MG63 (cell line): Measurements from ENCODE around the gene CCNC. TPM values are rescaled to one million over a fixed set of nuclear protein-coding genes. Genes with fewer than 3 reads are reported as not detected.

Experiments used
- DNase-seq: peaks from one replicate; pipeline ENCODE4 v3.0.0-alpha.2; 2020
- H3K27me3 ChIP-seq: fragments of 250-450 bp; sonication (Bioruptor Pico); 2 replicates; pipeline ENCODE4 v1.5.1; 2020; ENCODE audit warnings: mild to moderate bottlenecking, moderate library complexity
- H3K36me3 ChIP-seq: fragments of 250-450 bp; sonication (Bioruptor Pico); 2 replicates; pipeline ENCODE4 v1.5.1; 2020; ENCODE audit warnings: mild to moderate bottlenecking, moderate library complexity
- H3K4me3 ChIP-seq: fragments of 250-450 bp; sonication (Bioruptor Pico); 2 replicates; pipeline ENCODE4 v1.5.1; 2020; ENCODE audit warnings: mild to moderate bottlenecking, moderate library complexity
- H3K9me3 ChIP-seq: fragments of 250-450 bp; sonication (Bioruptor Pico); 2 replicates; pipeline ENCODE4 v1.5.1; 2020; ENCODE audit warnings: mild to moderate bottlenecking, moderate library complexity
- total RNA-seq: library from RNA; depleted of rRNA; stranded (reverse); fragments of >200 nt; shearing (Covaris generic); gene quantifications from 2 replicates; pipeline ENCODE4 v1.2.3, GENCODE V29; 2014; ENCODE audit warnings: low replicate concordance; rRNA removed

The CCNC gene, protein sequence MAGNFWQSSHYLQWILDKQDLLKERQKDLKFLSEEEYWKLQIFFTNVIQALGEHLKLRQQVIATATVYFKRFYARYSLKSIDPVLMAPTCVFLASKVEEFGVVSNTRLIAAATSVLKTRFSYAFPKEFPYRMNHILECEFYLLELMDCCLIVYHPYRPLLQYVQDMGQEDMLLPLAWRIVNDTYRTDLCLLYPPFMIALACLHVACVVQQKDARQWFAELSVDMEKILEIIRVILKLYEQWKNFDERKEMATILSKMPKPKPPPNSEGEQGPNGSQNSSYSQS
- total RNA-seq = 129 and 226 TPM in 2 replicates

DNA sequence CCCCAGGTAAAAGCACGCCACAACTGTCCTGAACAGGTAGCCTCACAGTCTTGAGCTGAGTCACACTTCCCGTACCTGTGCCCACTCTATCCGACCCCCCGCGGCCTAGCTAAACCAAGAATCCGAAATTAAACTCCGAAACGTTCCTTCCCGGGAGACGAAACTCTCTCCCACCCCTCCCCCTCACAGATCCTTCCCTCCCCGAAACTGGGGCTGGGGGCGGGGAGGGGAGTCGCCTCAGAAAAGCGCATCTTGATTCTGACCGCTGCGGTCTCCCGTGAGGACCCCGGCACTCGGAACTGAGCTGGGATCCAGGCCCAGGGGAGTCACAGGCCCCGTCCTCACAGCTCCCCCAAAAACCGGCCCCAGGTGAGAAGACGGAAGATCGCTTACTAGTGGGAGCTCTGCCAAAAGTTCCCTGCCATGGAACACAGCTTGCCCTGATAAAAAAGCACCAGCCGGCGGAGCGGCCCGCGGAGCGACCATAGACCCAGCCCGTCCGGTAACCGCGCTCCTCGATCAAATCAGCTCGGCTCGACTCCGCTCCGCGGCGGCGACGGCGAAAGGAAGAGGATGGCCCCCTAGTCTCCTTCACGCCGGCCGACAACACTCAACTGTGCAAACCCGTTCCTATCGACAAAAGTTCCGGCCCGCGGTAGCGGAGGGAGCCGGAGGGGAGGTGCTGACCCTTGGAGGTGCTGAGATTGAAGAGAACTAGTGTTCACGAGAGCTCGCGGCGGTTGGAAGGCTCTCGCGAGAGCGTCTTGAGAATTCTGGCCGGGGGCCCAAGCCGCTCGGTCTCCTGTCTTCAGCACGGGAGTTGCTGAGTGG is at the start of gene CCNC:
Gene CCNC (minus strand): TSS at position 558 of the 831 bp plus-strand sequence. CDS start 133 bp downstream, at position 425.
- H3K36me3 ChIP-seq = no peaks in the 10 kb centered on the region; the same call in 1 of the 2 replicates
- H3K27me3 ChIP-seq = no peaks in the 10 kb centered on the region
- DNase-seq = peak; percentile 94
- H3K9me3 ChIP-seq = no peaks in the 10 kb centered on the region
- peak within 1 kb of the TSS; percentile 96 for H3K4me3 ChIP-seq

DNA sequence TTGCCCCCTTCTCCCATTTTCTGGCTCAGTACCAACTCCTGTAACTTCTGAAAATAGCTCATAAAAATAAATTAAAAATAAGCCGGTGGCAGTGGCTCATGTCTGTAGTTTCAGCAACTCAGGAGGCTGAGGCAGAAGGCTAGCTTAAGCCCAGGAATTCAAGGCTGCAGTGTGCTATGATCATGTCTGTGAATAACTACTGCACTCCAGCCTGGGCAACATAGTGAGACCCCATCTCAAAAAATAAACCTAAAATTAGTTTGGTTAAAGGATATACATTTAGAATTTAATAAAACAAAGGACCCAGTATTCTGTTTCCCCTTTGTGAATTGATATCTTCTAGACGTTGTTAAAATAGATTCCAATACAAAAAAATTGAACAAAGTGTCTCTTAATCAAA is 48.7 kb upstream of the CCNC start:
- Histone ChIP-seq H3K27me3 (peaks cover 88% of the 10 kb centered on the region), H3K36me3 (no peaks in the 10 kb centered on the region), H3K9me3 (no peaks in the 10 kb centered on the region), H3K4me3 (no peak overlapping the region)
- no peak for DNase-seq

- Histone ChIP-seq H3K27me3 (peaks cover 80% of the 10 kb centered on the region), H3K36me3 (no peaks in the 10 kb centered on the region), H3K9me3 (no peaks in the 10 kb centered on the region), H3K4me3 (peak overlapping the region; percentile 34)
- DNase-seq = peak; percentile 18
Measured at GRCh38 chr6:99614430-99615186, 46.1 kb upstream of the CCNC start.

- Histone ChIP-seq H3K27me3 (peaks cover 72% of the 10 kb centered on the region), H3K36me3 (no peaks in the 10 kb centered on the region), H3K4me3 (peak overlapping the region; percentile 34), H3K9me3 (no peaks in the 10 kb centered on the region)
- peak; percentile 11 for DNase-seq
Measured at GRCh38 chr6:99613705-99614429, 45.4 kb upstream of the CCNC start.

GRCh38 chr6:99613409-99613704 is 44.9 kb upstream of the CCNC start:
- peaks cover 71% of the 10 kb centered on the region for H3K27me3 ChIP-seq

DNA sequence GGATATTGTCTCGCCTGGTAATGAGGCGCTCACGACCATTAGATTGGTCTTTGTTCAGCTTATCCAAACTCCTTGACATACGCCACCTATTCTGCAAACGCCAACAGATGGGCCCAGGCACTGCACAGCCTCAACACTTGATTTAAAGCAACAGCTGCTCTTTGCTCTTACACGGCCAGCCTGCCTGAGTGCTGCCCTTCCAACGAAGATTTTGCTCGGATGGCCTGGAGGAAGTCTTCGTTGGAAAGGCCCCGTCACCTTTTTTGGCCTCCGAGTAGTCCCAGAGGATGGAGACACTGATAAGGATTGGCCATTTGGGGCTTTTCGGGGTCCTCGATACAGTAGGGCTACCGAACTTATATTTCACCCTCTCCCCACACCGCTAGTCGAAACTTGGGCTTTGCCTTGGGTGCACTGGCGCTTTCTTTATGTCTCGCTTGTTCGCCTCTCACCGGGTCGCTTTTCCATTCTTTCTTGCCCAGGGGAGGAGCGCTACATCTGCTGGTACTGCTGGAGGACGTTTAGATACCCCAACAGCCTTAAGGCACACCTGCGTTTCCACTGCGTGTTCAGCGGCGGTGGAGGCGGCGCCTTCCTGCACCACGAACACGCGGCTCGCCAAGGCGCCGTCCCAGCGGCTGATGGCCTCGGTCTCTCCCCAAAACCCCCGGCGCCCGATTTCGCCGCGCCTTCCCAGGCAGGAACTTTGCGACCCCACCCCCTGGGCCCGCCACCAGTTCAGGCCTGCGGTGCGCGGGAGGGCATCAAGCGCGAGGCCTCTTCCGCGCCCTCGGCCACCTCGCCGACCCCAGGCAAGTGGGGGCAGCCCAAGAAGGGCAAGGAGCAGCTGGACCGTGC is 44.3 kb upstream of the CCNC start:
- H3K4me3 ChIP-seq = peak overlapping the region; percentile 34
- DNase-seq = no peak
- peaks cover 71% of the 10 kb centered on the region for H3K27me3 ChIP-seq
- H3K9me3 ChIP-seq = no peaks in the 10 kb centered on the region
- no peaks in the 10 kb centered on the region for H3K36me3 ChIP-seq

More at GRCh38 chr6:99613409-99613704, 44.9 kb upstream of the CCNC start:
- H3K9me3 ChIP-seq = no peaks in the 10 kb centered on the region
- peak overlapping the region; percentile 34 for H3K4me3 ChIP-seq
- H3K36me3 ChIP-seq = no peaks in the 10 kb centered on the region
- peak; percentile 58 for DNase-seq

DNA sequence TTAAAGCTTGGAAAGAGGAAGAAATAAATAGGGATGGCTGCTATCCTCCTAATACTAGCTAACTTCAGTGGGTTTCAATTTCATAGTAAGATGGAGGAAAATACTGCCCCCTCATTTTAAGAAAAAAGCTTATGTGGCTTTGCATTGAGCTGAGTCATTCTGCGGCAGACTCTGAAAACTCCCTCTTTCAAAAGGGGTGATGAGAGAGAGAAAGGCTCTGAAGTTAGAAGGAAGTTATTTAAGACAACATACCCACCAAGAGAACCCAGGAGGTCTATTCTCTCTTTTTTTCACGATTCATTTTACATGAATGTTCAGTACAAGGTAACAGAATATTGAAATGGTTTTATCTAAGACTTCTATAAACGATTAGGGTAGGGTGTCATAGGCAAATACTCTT is 42.7 kb upstream of the CCNC start:
- H3K9me3 ChIP-seq = no peaks in the 10 kb centered on the region
- H3K4me3 ChIP-seq = no peak overlapping the region
- H3K36me3 ChIP-seq = no peaks in the 10 kb centered on the region
- no peak for DNase-seq
- H3K27me3 ChIP-seq = peaks cover 70% of the 10 kb centered on the region

DNA sequence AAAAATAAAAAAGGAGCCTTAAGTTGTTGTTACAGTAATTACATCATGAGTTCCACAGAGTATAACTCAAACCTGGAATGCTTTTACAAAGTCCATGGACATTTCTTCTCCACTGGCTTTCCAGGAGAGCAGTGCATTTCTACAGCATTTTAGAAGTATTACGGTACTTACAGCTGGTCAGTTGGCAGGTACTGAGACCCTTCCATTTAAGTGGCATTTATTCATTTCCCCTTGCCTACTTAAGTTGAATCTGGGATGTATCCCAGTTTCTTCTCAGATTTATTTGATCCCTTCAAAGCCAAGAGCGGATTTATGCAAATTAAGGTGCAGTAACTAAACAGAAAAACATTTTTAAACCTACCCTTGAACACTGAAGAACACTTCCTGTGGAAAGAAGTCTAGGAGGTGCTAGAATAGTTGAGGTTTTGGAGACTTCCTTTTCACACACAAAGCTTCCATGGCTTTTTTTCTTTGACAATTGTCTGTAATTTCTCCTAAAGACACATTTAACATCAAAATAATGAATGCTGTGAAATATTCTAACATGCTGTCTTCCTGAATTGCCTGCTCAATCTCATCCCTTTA is 41.5 kb upstream of the CCNC start:
- Histone ChIP-seq H3K27me3 (peaks cover 61% of the 10 kb centered on the region), H3K36me3 (no peaks in the 10 kb centered on the region), H3K9me3 (no peaks in the 10 kb centered on the region), H3K4me3 (no peak overlapping the region)
- no peak for DNase-seq

- no peaks in the 10 kb centered on the region for H3K9me3 ChIP-seq
- H3K36me3 ChIP-seq = no peaks in the 10 kb centered on the region
- peaks cover 56% of the 10 kb centered on the region for H3K27me3 ChIP-seq
- H3K4me3 ChIP-seq = no peak overlapping the region
- DNase-seq = no peak
Measured at GRCh38 chr6:99608886-99609482, 40.5 kb upstream of the CCNC start.

DNA sequence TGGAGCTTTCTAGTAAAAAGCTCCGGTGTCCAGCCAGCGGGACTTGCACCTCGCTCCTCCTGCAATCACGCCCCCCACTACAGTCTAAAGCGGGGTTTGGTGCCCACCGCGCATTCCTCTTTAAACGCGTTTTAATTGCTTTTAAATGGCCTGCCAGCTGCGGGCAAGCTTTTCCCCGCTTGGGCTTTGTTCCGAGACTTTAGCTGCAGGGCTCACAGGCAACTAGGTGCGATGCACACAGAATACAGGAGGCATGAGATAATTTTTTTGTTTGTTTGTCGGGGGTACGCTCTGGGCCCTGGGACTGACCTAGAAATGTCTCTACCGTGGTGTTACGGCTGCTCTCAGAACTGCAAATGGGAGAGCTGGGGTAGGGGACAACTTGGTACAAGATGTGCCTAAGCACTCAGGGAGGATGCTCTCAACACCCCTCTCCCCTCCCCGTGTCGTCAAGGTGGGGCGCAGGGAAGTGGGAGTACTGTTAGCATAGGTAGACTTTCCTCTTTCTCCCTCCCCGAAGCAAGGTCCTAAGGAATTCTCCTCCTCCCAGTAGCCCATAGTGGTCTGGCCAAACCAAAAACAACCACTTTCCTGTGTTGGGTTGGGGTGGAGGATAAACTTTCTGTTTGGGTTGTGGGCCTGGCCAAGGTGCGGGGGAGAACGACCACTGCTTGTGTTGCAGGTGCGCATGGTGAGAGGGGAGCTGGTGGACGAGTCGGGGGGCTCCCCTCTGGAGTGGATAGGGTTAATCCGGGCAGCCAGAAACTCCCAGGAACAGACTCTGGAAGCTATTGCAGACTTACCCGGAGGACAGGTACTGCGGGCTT is 39.8 kb upstream of the CCNC start:
- Histone ChIP-seq H3K4me3 (no peak overlapping the region), H3K27me3 (peaks cover 59% of the 10 kb centered on the region), H3K9me3 (no peaks in the 10 kb centered on the region), H3K36me3 (no peaks in the 10 kb centered on the region)
- no peak for DNase-seq

GRCh38 chr6:99607416-99608036 is 39.1 kb upstream of the CCNC start:
- DNase-seq = no peak
- Histone ChIP-seq H3K36me3 (no peaks in the 10 kb centered on the region), H3K4me3 (no peak overlapping the region), H3K27me3 (peaks cover 62% of the 10 kb centered on the region), H3K9me3 (no peaks in the 10 kb centered on the region)

GRCh38 chr6:99606656-99607415 is 38.4 kb upstream of the CCNC start, which contains the start of gene PRDM13:
Gene PRDM13, plus strand, starts transcription at chr6:99606833. Its CDS starts 202 bp downstream, at chr6:99607035.
- peak; percentile 12 for DNase-seq
- peaks cover 60% of the 10 kb centered on the region for H3K27me3 ChIP-seq
- no peaks in the 10 kb centered on the region for H3K36me3 ChIP-seq
- H3K9me3 ChIP-seq = no peaks in the 10 kb centered on the region
- no peak within 1 kb of the TSS for H3K4me3 ChIP-seq

- Histone ChIP-seq H3K36me3 (no peaks in the 10 kb centered on the region), H3K4me3 (no peak overlapping the region), H3K27me3 (peaks cover 57% of the 10 kb centered on the region), H3K9me3 (no peaks in the 10 kb centered on the region)
- no peak for DNase-seq
Measured at GRCh38 chr6:99605911-99606655, 37.6 kb upstream of the CCNC start.
